Measurements from ENCODE around the gene ABCA6. TPM values are rescaled to one million over a fixed set of nuclear protein-coding genes. Genes with fewer than 3 reads are reported as not detected.

ABCA6 gene
- total RNA-seq, 1 experiment from 2014 or later = not detected

- H3K4me1 ChIP-seq (ENCODE audit: insufficient read depth, low read length) = no peaks in the 10 kb centered on the region
- no peak overlapping the region for H2AFZ ChIP-seq (ENCODE audit: low read length)
- H3K4me2 ChIP-seq (ENCODE audit: low read length) = no peak overlapping the region
- ATAC-seq (no peak), DNase-seq (no peak)
- no peaks in the 10 kb centered on the region for H3K79me2 ChIP-seq (ENCODE audit: low read length)
- no peaks in the 10 kb centered on the region for H4K20me1 ChIP-seq (ENCODE audit: low read length)
- intact Hi-C loops (cut with micrococcal nuclease) = no loop called here
- H3K4me3 ChIP-seq (ENCODE audit: low read length) = no peak overlapping the region
- H3F3A ChIP-seq (ENCODE audit: low read length, unreplicated experiment) = no peaks in the 10 kb centered on the region
- H3K9me2 ChIP-seq (replicated peaks; ENCODE audit: low read length) = no peaks in the 10 kb centered on the region
- TF ChIP-seq EZH2 (IDR thresholded peaks at IDR 0.05; ENCODE audit: low read length, unreplicated experiment) (no peak), EZH2phosphoT487 (IDR thresholded peaks at IDR 0.05; ENCODE audit: borderline replicate concordance, low read length) (no peak)
- TF ChIP-seq, protein P1, sequence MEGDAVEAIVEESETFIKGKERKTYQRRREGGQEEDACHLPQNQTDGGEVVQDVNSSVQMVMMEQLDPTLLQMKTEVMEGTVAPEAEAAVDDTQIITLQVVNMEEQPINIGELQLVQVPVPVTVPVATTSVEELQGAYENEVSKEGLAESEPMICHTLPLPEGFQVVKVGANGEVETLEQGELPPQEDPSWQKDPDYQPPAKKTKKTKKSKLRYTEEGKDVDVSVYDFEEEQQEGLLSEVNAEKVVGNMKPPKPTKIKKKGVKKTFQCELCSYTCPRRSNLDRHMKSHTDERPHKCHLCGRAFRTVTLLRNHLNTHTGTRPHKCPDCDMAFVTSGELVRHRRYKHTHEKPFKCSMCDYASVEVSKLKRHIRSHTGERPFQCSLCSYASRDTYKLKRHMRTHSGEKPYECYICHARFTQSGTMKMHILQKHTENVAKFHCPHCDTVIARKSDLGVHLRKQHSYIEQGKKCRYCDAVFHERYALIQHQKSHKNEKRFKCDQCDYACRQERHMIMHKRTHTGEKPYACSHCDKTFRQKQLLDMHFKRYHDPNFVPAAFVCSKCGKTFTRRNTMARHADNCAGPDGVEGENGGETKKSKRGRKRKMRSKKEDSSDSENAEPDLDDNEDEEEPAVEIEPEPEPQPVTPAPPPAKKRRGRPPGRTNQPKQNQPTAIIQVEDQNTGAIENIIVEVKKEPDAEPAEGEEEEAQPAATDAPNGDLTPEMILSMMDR (conservative IDR thresholded peaks at IDR 0.05; ENCODE audit: low read depth, low read length) = no peak
- ChIA-PET CTCF (no interaction called here), POLR2A (ENCODE audit: unreplicated experiment) (no interaction called here)
- BruUV-seq (replicated peaks) = no TSS peak
- no peaks in the 10 kb centered on the region for H3K36me3 ChIP-seq (ENCODE audit: low read depth, low read length)
- no peak overlapping the region for H3K27ac ChIP-seq (ENCODE audit: low read length)
- H3K9me3 ChIP-seq (ENCODE audit: low read length) = no peaks in the 10 kb centered on the region
- no peaks in the 10 kb centered on the region for H3K27me3 ChIP-seq (ENCODE audit: low read length)
- H3K9ac ChIP-seq (ENCODE audit: low read length) = no peak overlapping the region
These were observed 25.3 kb upstream of the ABCA6 start for GRCh38 chr17:69166957-69167356.

- TF ChIP-seq EZH2 (IDR thresholded peaks at IDR 0.05; ENCODE audit: low read length, unreplicated experiment) (no peak), EZH2phosphoT487 (IDR thresholded peaks at IDR 0.05; ENCODE audit: borderline replicate concordance, low read length) (no peak)
- TF ChIP-seq, protein P1 (conservative IDR thresholded peaks at IDR 0.05; ENCODE audit: low read depth, low read length) = no peak
- DNase-seq (no peak), ATAC-seq (no peak)
- Histone ChIP-seq H3K27me3 (ENCODE audit: low read length) (no peaks in the 10 kb centered on the region), H3F3A (ENCODE audit: low read length, unreplicated experiment) (no peaks in the 10 kb centered on the region), H3K9me3 (ENCODE audit: low read length) (no peaks in the 10 kb centered on the region), H3K27ac (ENCODE audit: low read length) (no peak overlapping the region), H3K79me2 (ENCODE audit: low read length) (no peaks in the 10 kb centered on the region), H3K9ac (ENCODE audit: low read length) (no peak overlapping the region), H3K4me1 (ENCODE audit: insufficient read depth, low read length) (no peaks in the 10 kb centered on the region), H4K20me1 (ENCODE audit: low read length) (no peaks in the 10 kb centered on the region), H2AFZ (ENCODE audit: low read length) (no peak overlapping the region), H3K4me3 (ENCODE audit: low read length) (no peak overlapping the region), H3K9me2 (replicated peaks; ENCODE audit: low read length) (no peaks in the 10 kb centered on the region), H3K36me3 (ENCODE audit: low read depth, low read length) (no peaks in the 10 kb centered on the region), H3K4me2 (ENCODE audit: low read length) (no peak overlapping the region)
- ChIA-PET POLR2A (ENCODE audit: unreplicated experiment) (no interaction called here), CTCF (no interaction called here)
- BruUV-seq (replicated peaks) = no TSS peak
- intact Hi-C loops (cut with micrococcal nuclease) = no loop called here
These were observed 22.5 kb upstream of the ABCA6 start for GRCh38 chr17:69164206-69164605.

DNA sequence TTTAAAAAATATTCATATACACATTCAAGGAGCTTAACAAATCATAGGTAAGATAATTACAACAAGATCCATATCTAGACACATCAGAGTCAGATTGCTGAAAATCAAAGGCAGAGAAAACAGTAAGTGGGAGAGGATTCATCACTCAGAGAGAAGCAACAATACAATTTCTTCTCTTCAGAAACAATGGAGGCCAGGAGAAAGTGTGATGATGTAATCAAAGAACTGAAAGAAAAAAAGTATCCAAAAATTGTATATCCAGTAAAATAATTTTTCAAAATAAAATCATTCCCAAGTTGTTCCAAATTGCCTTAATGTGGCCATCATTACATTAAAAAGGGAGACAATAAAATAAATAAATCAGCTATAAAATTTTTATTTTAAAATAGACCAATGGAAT lies 17.7 kb upstream of the ABCA6 start:
- ATAC-seq (no peak), DNase-seq (no peak)
- Histone ChIP-seq H4K20me1 (ENCODE audit: low read length) (no peaks in the 10 kb centered on the region), H3F3A (ENCODE audit: low read length, unreplicated experiment) (no peaks in the 10 kb centered on the region), H3K9me3 (ENCODE audit: low read length) (no peaks in the 10 kb centered on the region), H3K4me2 (ENCODE audit: low read length) (no peak overlapping the region), H3K9me2 (replicated peaks; ENCODE audit: low read length) (no peaks in the 10 kb centered on the region), H3K79me2 (ENCODE audit: low read length) (no peaks in the 10 kb centered on the region), H3K27me3 (ENCODE audit: low read length) (0 out of 2 replicates have a peak, but pooled peaks cover 13% of the 10 kb centered on the region), H2AFZ (ENCODE audit: low read length) (no peak overlapping the region), H3K4me3 (ENCODE audit: low read length) (no peak overlapping the region), H3K9ac (ENCODE audit: low read length) (no peak overlapping the region), H3K27ac (ENCODE audit: low read length) (no peak overlapping the region), H3K36me3 (ENCODE audit: low read depth, low read length) (no peaks in the 10 kb centered on the region), H3K4me1 (ENCODE audit: insufficient read depth, low read length) (no peaks in the 10 kb centered on the region)
- BruUV-seq (replicated peaks) = no TSS peak
- intact Hi-C loops (cut with micrococcal nuclease) = no loop called here
- POLR2A ChIA-PET (ENCODE audit: unreplicated experiment) = no interaction called here
- TF ChIP-seq, protein P1 (conservative IDR thresholded peaks at IDR 0.05; ENCODE audit: low read depth, low read length) = no peak
- TF ChIP-seq EZH2 (IDR thresholded peaks at IDR 0.05; ENCODE audit: low read length, unreplicated experiment) = no peak
- CTCF ChIA-PET = no interaction called here

All from PC-3 (cell line).